GM12801 (cell line): ENCODE data around the gene RNF39.

ENCODE experiments used
- CTCF ChIP-seq: IDR thresholded peaks from one replicate; pipeline ENCODE4 v1.5.1; 2011; ENCODE audit warnings: control low read depth; ENCODE audit not compliant: insufficient read length; ENCODE audit errors: extremely low read depth

The RNF39 gene

DNA sequence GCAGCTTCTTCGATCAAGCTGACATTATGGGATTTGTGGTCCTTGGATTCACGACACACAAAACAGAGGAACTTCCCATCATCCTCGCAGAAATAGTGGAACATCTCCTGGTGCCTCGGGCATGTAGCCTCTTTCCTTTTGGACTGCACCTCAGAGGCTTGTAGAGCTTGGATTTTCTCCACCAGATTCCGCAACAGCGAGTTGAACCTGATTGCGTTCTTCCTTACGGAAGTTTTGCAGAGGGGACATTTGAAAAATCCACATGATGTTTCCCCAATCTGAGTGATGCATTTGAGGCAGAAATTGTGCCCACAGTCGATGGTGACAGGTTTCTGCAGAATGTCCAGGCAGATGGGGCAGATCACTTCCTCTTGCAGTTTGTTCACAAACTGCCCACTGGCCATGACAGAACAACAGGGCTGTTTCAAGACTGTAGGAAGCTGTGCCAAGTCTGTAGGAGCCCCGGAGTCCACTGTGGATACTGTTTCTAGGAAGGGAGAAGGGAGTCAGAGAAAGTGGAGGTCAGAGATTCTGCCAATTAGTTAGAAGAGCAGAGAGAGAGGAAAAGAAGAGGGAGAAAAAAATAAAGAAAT lies 36.9 kb upstream of the RNF39 start:
- TF ChIP-seq CTCF: no peak

- no peak for TF ChIP-seq CTCF
These were observed 35.8 kb upstream of the RNF39 start for GRCh38 chr6:30111266-30111856.

DNA sequence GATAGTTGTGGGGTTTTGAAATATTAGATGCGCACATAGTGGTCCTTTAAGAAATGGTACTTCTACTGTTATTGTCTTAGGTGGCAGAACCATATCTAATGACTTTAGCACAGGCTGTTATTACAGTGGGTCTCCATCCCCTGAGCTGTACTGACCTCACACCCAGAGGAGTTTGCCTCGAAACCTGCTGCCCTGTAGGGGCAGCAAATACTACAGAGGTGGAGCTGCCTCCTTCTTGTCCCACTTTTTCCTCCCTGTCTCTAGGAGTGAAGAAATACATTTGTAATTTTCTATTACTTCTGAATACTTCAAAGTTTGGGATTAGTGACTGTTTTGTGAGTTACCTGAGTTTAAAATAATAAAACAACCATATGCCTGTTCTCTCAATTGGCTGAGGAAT lies 29.1 kb upstream of the RNF39 start:
- TF ChIP-seq CTCF: no peak

DNA sequence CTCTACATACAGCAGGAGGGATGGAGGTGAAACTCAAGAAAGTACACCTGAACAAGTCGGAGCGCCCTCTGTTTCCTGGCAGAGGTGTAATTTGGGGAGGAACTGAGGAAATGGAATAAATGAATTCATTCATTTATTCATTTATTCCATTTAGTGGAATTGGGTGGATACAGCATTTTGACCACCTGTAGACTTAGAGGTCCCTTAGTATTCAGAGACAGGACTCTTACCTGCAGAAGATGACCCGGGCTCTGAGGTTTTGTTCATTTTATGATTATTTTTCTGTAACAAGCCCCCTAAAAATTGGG lies 28.3 kb upstream of the RNF39 start:
- TF ChIP-seq CTCF: no peak

GRCh38 chr6:30102970-30103871 lies 27.7 kb upstream of the RNF39 start:
- TF ChIP-seq CTCF: peak; percentile 20

DNA sequence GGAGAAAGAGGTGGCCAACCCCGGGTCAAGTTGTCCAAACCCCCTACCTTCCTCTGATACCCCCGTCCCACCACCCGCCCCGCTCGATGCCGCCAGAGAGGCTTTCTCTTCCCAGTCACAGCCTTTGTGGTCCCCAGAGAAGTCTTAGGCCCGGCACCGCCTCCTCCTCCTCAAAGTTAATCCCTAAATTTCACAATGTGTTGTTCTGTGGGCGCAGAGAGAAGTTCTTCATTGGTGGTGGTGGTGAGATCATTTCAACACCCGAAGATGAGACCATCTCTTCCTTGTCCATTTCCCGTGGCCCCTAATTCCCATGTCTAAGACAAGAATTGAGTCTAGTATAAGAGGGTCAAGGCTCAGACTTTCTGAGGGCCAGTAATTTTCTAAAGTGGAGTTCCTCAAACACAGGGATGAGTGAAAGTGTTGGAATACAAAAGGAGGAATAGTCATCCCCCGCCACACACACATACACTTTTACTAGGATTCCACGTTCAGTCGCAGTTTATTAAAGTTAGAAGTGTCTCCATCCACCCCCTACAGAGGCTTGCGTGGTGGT lies 26.9 kb upstream of the RNF39 start:
- no peak for TF ChIP-seq CTCF
